GM19238 (cell line): ENCODE measurements around the gene PML.
A peak's percentile ranks its signal among the peaks of the same experiment; 100 is the strongest.

ENCODE experiments used
- DNase-seq: peaks from one replicate; pipeline ENCODE4 v3.0.0; 2011; ENCODE audit warnings: low spot score; ENCODE audit not compliant: insufficient read length

The PML gene

GRCh38 chr15:73994413-73994883 lies at the start of gene PML:
Gene PML, plus strand, starts transcription at chr15:73994716. Its CDS starts 97 bp downstream, at chr15:73994813.
- DNase-seq, result peak; percentile 97

- no peak for DNase-seq
Measured at GRCh38 chr15:73945130-73945508, 49.4 kb upstream of the PML start.

- DNase-seq, result no peak
Measured at GRCh38 chr15:73946046-73946721, 48.3 kb upstream of the PML start.

GRCh38 chr15:73946795-73947370 lies 47.6 kb upstream of the PML start:
- DNase-seq, result no peak

- no peak for DNase-seq
Measured at GRCh38 chr15:73947651-73948050, 46.9 kb upstream of the PML start.

- DNase-seq, result no peak
Measured at GRCh38 chr15:73948396-73948795, 46.1 kb upstream of the PML start.

GRCh38 chr15:73948982-73949381 lies 45.5 kb upstream of the PML start:
- DNase-seq, result no peak

- no peak for DNase-seq
Measured at GRCh38 chr15:73949496-73949895, 45.0 kb upstream of the PML start.

GRCh38 chr15:73950479-73950830 lies 44.1 kb upstream of the PML start:
- no peak for DNase-seq

GRCh38 chr15:73950831-73951561 lies 43.5 kb upstream of the PML start:
- peak; percentile 71 for DNase-seq

- DNase-seq, result no peak
Measured at GRCh38 chr15:73951601-73952000, 42.9 kb upstream of the PML start.

GRCh38 chr15:73952171-73952912 lies 42.2 kb upstream of the PML start:
- no peak for DNase-seq

GRCh38 chr15:73952913-73953750 lies 41.4 kb upstream of the PML start:
- DNase-seq, result no peak

GRCh38 chr15:73954188-73955145 lies 40.0 kb upstream of the PML start:
- DNase-seq, result no peak

- DNase-seq, result no peak
Measured at GRCh38 chr15:73955326-73955725, 39.2 kb upstream of the PML start.

GRCh38 chr15:73955861-73956742 lies 38.4 kb upstream of the PML start:
- DNase-seq, result no peak

- DNase-seq, result no peak
Measured at GRCh38 chr15:73956743-73957135, 37.8 kb upstream of the PML start.

- DNase-seq, result no peak
Measured at GRCh38 chr15:73957276-73957675, 37.2 kb upstream of the PML start.

- DNase-seq, result no peak
Measured at GRCh38 chr15:73957785-73958184, 36.7 kb upstream of the PML start.
